ENCODE data around the gene SYMPK. TPM values are rescaled to one million over a fixed set of nuclear protein-coding genes. Genes with fewer than 3 reads are reported as not detected.

Gene SYMPK
- total RNA-seq, 5 donors from 2014 or later (not counting 1 experiment from before 2014, with no cell fraction given): 89.7 to 102 (median 94.7) TPM

- Mint-ChIP-seq H3K9me3 (no peaks in the 10 kb centered on the region), H3K4me1 (peaks cover 21 to 33% (median 27%) of the 10 kb centered on the region in 3 donors), H3K27me3 (peaks cover 17 to 26% of the 10 kb centered on the region in 2 donors), H3K27ac (no peak overlapping the region), H3K36me3 (peaks cover 3% of the 10 kb centered on the region), H3K4me3 (no peak overlapping the region)
- H3K27me3 ChIP-seq (replicated peaks in 1 of 2; ENCODE audit: control insufficient read depth in 2 of 2, extremely low read depth in 1 of 2, insufficient read depth in 2 of 2, low read length in 1 of 2): peaks cover 0 to 53% of the 10 kb centered on the region in 2 experiments
- ATAC-seq (replicated peaks in 1 of 4): no peak
- no CpG with 5 or more reads among the region's 8 CpGs for WGBS (ENCODE audit: insufficient coverage)
- no peak overlapping the region for H3K27ac ChIP-seq (ENCODE audit: low read length)
- H3K9me3 ChIP-seq: no peaks in the 10 kb centered on the region
- no peak overlapping the region for H3K4me3 ChIP-seq (ENCODE audit: control insufficient read depth in 1 of 2, extremely low read depth in 1 of 2, low read length in 1 of 2)
- CTCF ChIA-PET: interaction anchor here (0.6 kb wide), 2 partner anchors 55 to 109 kb away, joined by 3 to 5 read pairs; no protein-coding TSS in a partner anchor
- no peak for DNase-seq
- POLR2A ChIA-PET: no interaction called here
- H3K36me3 ChIP-seq (ENCODE audit: control insufficient read depth in 2 of 2, extremely low read depth in 1 of 2, insufficient read depth in 1 of 2, low read length in 1 of 2): no peaks in the 10 kb centered on the region
- peaks cover 11 to 35% of the 10 kb centered on the region in 2 experiments for H3K4me1 ChIP-seq (ENCODE audit: control insufficient read depth in 1 of 2, extremely low read depth in 1 of 2, insufficient read depth in 2 of 2, low read length in 2 of 2)
These were observed 16.1 kb upstream of the SYMPK start for GRCh38 chr19:45879055-45879454.

GRCh38 chr19:45878043-45878794 lies 15.3 kb upstream of the SYMPK start:
- H3K9me3 Mint-ChIP-seq: no peaks in the 10 kb centered on the region
- peak overlapping the region in 1 of 2 donors; percentile 16 for H3K27ac Mint-ChIP-seq
- DNase-seq: no peak
- no peak for ATAC-seq (replicated peaks in 1 of 4)
- H3K36me3 ChIP-seq (ENCODE audit: control insufficient read depth in 2 of 2, extremely low read depth in 1 of 2, insufficient read depth in 1 of 2, low read length in 1 of 2): no peaks in the 10 kb centered on the region
- H3K36me3 Mint-ChIP-seq: peaks cover 3% of the 10 kb centered on the region
- CTCF ChIA-PET: no interaction called here
- H3K27me3 Mint-ChIP-seq: peaks cover 17 to 26% of the 10 kb centered on the region in 2 donors
- no peak overlapping the region for H3K4me3 ChIP-seq (ENCODE audit: control insufficient read depth in 1 of 2, extremely low read depth in 1 of 2, low read length in 1 of 2)
- H3K4me1 ChIP-seq (ENCODE audit: control insufficient read depth in 1 of 2, extremely low read depth in 1 of 2, insufficient read depth in 2 of 2, low read length in 2 of 2): peaks cover 6 to 26% of the 10 kb centered on the region in 2 experiments
- 78% methylated on average over 10 of the region's 11 CpGs for WGBS (ENCODE audit: insufficient coverage)
- no peaks in the 10 kb centered on the region for H3K9me3 ChIP-seq
- peaks cover 0 to 53% of the 10 kb centered on the region in 2 experiments for H3K27me3 ChIP-seq (replicated peaks in 1 of 2; ENCODE audit: control insufficient read depth in 2 of 2, extremely low read depth in 1 of 2, insufficient read depth in 2 of 2, low read length in 1 of 2)
- H3K4me1 Mint-ChIP-seq: peaks cover 13 to 25% (median 21%) of the 10 kb centered on the region in 3 donors
- peak overlapping the region in 1 of 3 donors; percentile 17 for H3K4me3 Mint-ChIP-seq
- POLR2A ChIA-PET: no interaction called here
- no peak overlapping the region for H3K27ac ChIP-seq (ENCODE audit: low read length)

- ChIA-PET CTCF (no interaction called here), POLR2A (no interaction called here)
- no peak overlapping the region for H3K27ac ChIP-seq (ENCODE audit: low read length)
- peaks cover 2 to 14% of the 10 kb centered on the region in 2 experiments for H3K4me1 ChIP-seq (ENCODE audit: control insufficient read depth in 1 of 2, extremely low read depth in 1 of 2, insufficient read depth in 2 of 2, low read length in 2 of 2)
- peak overlapping the region in 2 of 3 donors; percentile 37 to 53 for H3K4me3 Mint-ChIP-seq
- no peaks in the 10 kb centered on the region for H3K36me3 ChIP-seq (ENCODE audit: control insufficient read depth in 2 of 2, extremely low read depth in 1 of 2, insufficient read depth in 1 of 2, low read length in 1 of 2)
- H3K9me3 ChIP-seq: no peaks in the 10 kb centered on the region
- peaks cover 17 to 26% of the 10 kb centered on the region in 2 donors for H3K27me3 Mint-ChIP-seq
- ATAC-seq (replicated peaks in 1 of 4) (peak; percentile 48 to 71 (median 54)), DNase-seq (peak in 3 of 35 experiments; percentile 18 to 25 (median 22))
- H3K4me3 ChIP-seq (ENCODE audit: control insufficient read depth in 1 of 2, extremely low read depth in 1 of 2, low read length in 1 of 2): peak overlapping the region in 1 of 2 donors; percentile 6
- no peaks in the 10 kb centered on the region for H3K9me3 Mint-ChIP-seq
- 14% methylated on average over 36 of the region's 41 CpGs for WGBS (ENCODE audit: insufficient coverage)
- peaks cover 0 to 50% of the 10 kb centered on the region in 2 experiments for H3K27me3 ChIP-seq (replicated peaks in 1 of 2; ENCODE audit: control insufficient read depth in 2 of 2, extremely low read depth in 1 of 2, insufficient read depth in 2 of 2, low read length in 1 of 2)
- peaks cover 8 to 19% (median 15%) of the 10 kb centered on the region in 3 donors for H3K4me1 Mint-ChIP-seq
- H3K27ac Mint-ChIP-seq: peak overlapping the region in 1 of 2 donors; percentile 62
- H3K36me3 Mint-ChIP-seq: peaks cover 3% of the 10 kb centered on the region
These were observed 13.7 kb upstream of the SYMPK start for GRCh38 chr19:45876411-45877197.

- ATAC-seq (replicated peaks in 1 of 4) (peak; percentile 35 to 79 (median 56)), DNase-seq (no peak)
- Mint-ChIP-seq H3K4me1 (peaks cover 8 to 17% (median 10%) of the 10 kb centered on the region in 3 donors), H3K27ac (peak overlapping the region in 1 of 2 donors; percentile 62), H3K9me3 (no peaks in the 10 kb centered on the region), H3K36me3 (peaks cover 3% of the 10 kb centered on the region), H3K4me3 (peak overlapping the region in 2 of 3 donors; percentile 37 to 53), H3K27me3 (peaks cover 17 to 26% of the 10 kb centered on the region in 2 donors)
- 8% methylated on average over 2 of the region's 4 CpGs for WGBS (ENCODE audit: insufficient coverage)
- Histone ChIP-seq H3K27ac (ENCODE audit: low read length) (no peak overlapping the region), H3K27me3 (replicated peaks in 1 of 2; ENCODE audit: control insufficient read depth in 2 of 2, extremely low read depth in 1 of 2, insufficient read depth in 2 of 2, low read length in 1 of 2) (peaks cover 0 to 50% of the 10 kb centered on the region in 2 experiments), H3K36me3 (ENCODE audit: control insufficient read depth in 2 of 2, extremely low read depth in 1 of 2, insufficient read depth in 1 of 2, low read length in 1 of 2) (no peaks in the 10 kb centered on the region), H3K4me3 (ENCODE audit: control insufficient read depth in 1 of 2, extremely low read depth in 1 of 2, low read length in 1 of 2) (no peak overlapping the region), H3K4me1 (ENCODE audit: control insufficient read depth in 1 of 2, extremely low read depth in 1 of 2, insufficient read depth in 2 of 2, low read length in 2 of 2) (peaks cover 2 to 14% of the 10 kb centered on the region in 2 experiments), H3K9me3 (no peaks in the 10 kb centered on the region)
- ChIA-PET CTCF (no interaction called here), POLR2A (no interaction called here)
These were observed 13.1 kb upstream of the SYMPK start for GRCh38 chr19:45876161-45876410.

GRCh38 chr19:45874620-45874966 lies 11.6 kb upstream of the SYMPK start:
- peaks cover 14 to 23% of the 10 kb centered on the region in 2 donors for H3K27me3 Mint-ChIP-seq
- peaks cover 8 to 17% (median 9%) of the 10 kb centered on the region in 3 donors for H3K4me1 Mint-ChIP-seq
- H3K9me3 Mint-ChIP-seq: no peaks in the 10 kb centered on the region
- DNase-seq (no peak), ATAC-seq (replicated peaks in 1 of 4) (no peak)
- POLR2A ChIA-PET: no interaction called here
- Histone ChIP-seq H3K27ac (ENCODE audit: low read length) (no peak overlapping the region), H3K36me3 (ENCODE audit: control insufficient read depth in 2 of 2, extremely low read depth in 1 of 2, insufficient read depth in 1 of 2, low read length in 1 of 2) (no peaks in the 10 kb centered on the region), H3K27me3 (replicated peaks in 1 of 2; ENCODE audit: control insufficient read depth in 2 of 2, extremely low read depth in 1 of 2, insufficient read depth in 2 of 2, low read length in 1 of 2) (peaks cover 0 to 50% of the 10 kb centered on the region in 2 experiments), H3K4me3 (ENCODE audit: control insufficient read depth in 1 of 2, extremely low read depth in 1 of 2, low read length in 1 of 2) (no peak overlapping the region), H3K4me1 (ENCODE audit: control insufficient read depth in 1 of 2, extremely low read depth in 1 of 2, insufficient read depth in 2 of 2, low read length in 2 of 2) (peaks cover 2 to 14% of the 10 kb centered on the region in 2 experiments), H3K9me3 (no peaks in the 10 kb centered on the region)
- WGBS (ENCODE audit: insufficient coverage): 74% methylated on average over 3 of the region's 7 CpGs
- CTCF ChIA-PET: no interaction called here
- peaks cover 3% of the 10 kb centered on the region for H3K36me3 Mint-ChIP-seq
- no peak overlapping the region for H3K27ac Mint-ChIP-seq
- no peak overlapping the region for H3K4me3 Mint-ChIP-seq

- Mint-ChIP-seq H3K9me3 (no peaks in the 10 kb centered on the region), H3K27ac (no peak overlapping the region), H3K27me3 (peaks cover 10 to 20% of the 10 kb centered on the region in 2 donors), H3K4me1 (peaks cover 8 to 14% (median 9%) of the 10 kb centered on the region in 3 donors), H3K4me3 (no peak overlapping the region), H3K36me3 (peaks cover 3% of the 10 kb centered on the region)
- 67% methylated on average over 1 of the region's 7 CpGs for WGBS (ENCODE audit: insufficient coverage)
- POLR2A ChIA-PET: no interaction called here
- CTCF ChIA-PET: no interaction called here
- H3K27me3 ChIP-seq (replicated peaks in 1 of 2; ENCODE audit: control insufficient read depth in 2 of 2, extremely low read depth in 1 of 2, insufficient read depth in 2 of 2, low read length in 1 of 2): peaks cover 0 to 40% of the 10 kb centered on the region in 2 experiments
- no peaks in the 10 kb centered on the region for H3K36me3 ChIP-seq (ENCODE audit: control insufficient read depth in 2 of 2, extremely low read depth in 1 of 2, insufficient read depth in 1 of 2, low read length in 1 of 2)
- ATAC-seq (replicated peaks in 1 of 4) (no peak), DNase-seq (no peak)
- H3K27ac ChIP-seq (ENCODE audit: low read length): no peak overlapping the region
- H3K9me3 ChIP-seq: no peaks in the 10 kb centered on the region
- no peak overlapping the region for H3K4me3 ChIP-seq (ENCODE audit: control insufficient read depth in 1 of 2, extremely low read depth in 1 of 2, low read length in 1 of 2)
- H3K4me1 ChIP-seq (ENCODE audit: control insufficient read depth in 1 of 2, extremely low read depth in 1 of 2, insufficient read depth in 2 of 2, low read length in 2 of 2): peaks cover 2 to 14% of the 10 kb centered on the region in 2 experiments
These were observed 10.3 kb upstream of the SYMPK start for GRCh38 chr19:45873219-45873772.

Measured in T-cell (primary cell).